Lung (tissue), 12 donors: Measurements from ENCODE around the gene PLEK. TPM values are rescaled to one million over a fixed set of nuclear protein-coding genes. Genes with fewer than 3 reads are reported as not detected.
"Not testable (repeated sequence)": the region's sequence is repeated elsewhere in the genome, so short reads cannot be mapped to it uniquely, and the experiment has no call there.

ENCODE experiments used
- ATAC-seq: fragments of 200-7000 bp; cut with Tn5 transposase; one replicate; pipeline ENCODE4 v1.9.1; 2020; ENCODE audit warnings: moderate number of reproducible peaks; ENCODE audit not compliant: insufficient read depth, low FRiP score
- DNase-seq, 3 donors: peaks; one replicate each; pipeline ENCODE4 v3.0.0-alpha.2; 2013 to 2017
- H3K27ac ChIP-seq, 2 donors: one replicate each; pipeline ENCODE4 v1.5.1; 2013; ENCODE audit warnings: mild to moderate bottlenecking in 2 of 2, moderate library complexity in 2 of 2, control low read depth in 1 of 2, inconsistent platforms in 1 of 2, low read depth in 1 of 2, low read length in 1 of 2
- H3K27me3 ChIP-seq, 3 donors: one replicate each; pipeline ENCODE4 v1.5.1; 2013; ENCODE audit warnings: low read length in 2 of 3; ENCODE audit not compliant: control insufficient read depth in 3 of 3, insufficient read depth in 3 of 3
- H3K36me3 ChIP-seq, 4 donors: one replicate each; pipeline ENCODE4 v1.5.1; 2013; ENCODE audit warnings: low read length in 4 of 4, mild to moderate bottlenecking in 1 of 4, moderate library complexity in 1 of 4; ENCODE audit not compliant: control insufficient read depth in 4 of 4, insufficient read depth in 4 of 4
- H3K4me1 ChIP-seq, 5 donors: one replicate each; pipeline ENCODE4 v1.5.1; 2013; ENCODE audit warnings: low read length in 5 of 5, mild to moderate bottlenecking in 2 of 5, moderate library complexity in 1 of 5; ENCODE audit not compliant: control insufficient read depth in 5 of 5, insufficient read depth in 5 of 5
- H3K4me3 ChIP-seq: one replicate; pipeline ENCODE4 v1.5.1; 2013; ENCODE audit warnings: mild to moderate bottlenecking, control low read depth, moderate library complexity
- H3K9ac ChIP-seq, 2 donors: one replicate each; pipeline ENCODE4 v1.5.1; 2013; ENCODE audit warnings: low read length in 2 of 2, control low read depth in 1 of 2; ENCODE audit not compliant: insufficient read depth in 1 of 2
- H3K9me3 ChIP-seq, 4 donors: one replicate each; pipeline ENCODE4 v1.5.1; 2013; ENCODE audit warnings: low read length in 3 of 4, mild to moderate bottlenecking in 1 of 4, moderate library complexity in 1 of 4; ENCODE audit not compliant: control insufficient read depth in 4 of 4, insufficient read depth in 3 of 4
- CTCF ChIP-seq: IDR thresholded peaks from 2 replicates; pipeline ENCODE4 v1.5.1; 2012; ENCODE audit warnings: mild to moderate bottlenecking; ENCODE audit errors: control extremely low read depth, extremely low read depth
- WGBS, 2 donors: extraction: QIAGEN DNeasy Blood & Tissue Kit; methylation state at CpG; one replicate each; pipeline ENCODE4 v1.1.7; 2013; 5-methylcytosine and 5-hydroxymethylcytosine counted together
- polyA plus RNA-seq, 2 donors: library from polyadenylated mRNA; stranded (reverse); fragments of 200-250 nt; gene quantifications; one replicate each; pipeline ENCODE4 v1.2.1, GENCODE V29; 2013
- total RNA-seq, 2 donors: library from RNA; depleted of rRNA in 1 of 2; stranded (reverse); fragments of >200 nt in 1 of 2; gene quantifications; one replicate each; pipeline ENCODE4 v1.2.1, GENCODE V29; 2014 to 2021
- donor health status: control.
- donor health status: control.
- donor health status: Bipolar disorder and iron deficiency.
- donor health status: healthy.
- donor health status: DM: yes; HTN: yes; CAD: no.

The PLEK gene
- total and polyA plus RNA-seq, 4 donors: 8.2 to 181 (median 27.4) TPM

GRCh38 chr2:68396093-68396492 is 31.0 kb downstream of the PLEK start:
- ATAC-seq (no peak), DNase-seq (no peak)
- no peaks in the 10 kb centered on the region for H3K4me1 ChIP-seq
- H3K27me3 ChIP-seq: no peaks in the 10 kb centered on the region
- 84 to 93% methylated on average over 4 of the region's 4 CpGs for WGBS, 2 donors
- H3K4me3 ChIP-seq: no peak overlapping the region
- no peaks in the 10 kb centered on the region for H3K9me3 ChIP-seq
- no peak for TF ChIP-seq CTCF
- no peak overlapping the region for H3K9ac ChIP-seq
- no peak overlapping the region for H3K27ac ChIP-seq
- no peaks in the 10 kb centered on the region for H3K36me3 ChIP-seq

GRCh38 chr2:68397704-68398263 is 32.7 kb downstream of the PLEK start:
- not testable (repeated sequence) for H3K9ac ChIP-seq, DNase-seq, H3K4me3 ChIP-seq, ATAC-seq, H3K27ac ChIP-seq, H3K27me3 ChIP-seq, H3K9me3 ChIP-seq, H3K36me3 ChIP-seq, H3K4me1 ChIP-seq
- WGBS, 2 donors: 96 to 97% methylated on average over 3 of the region's 3 CpGs

GRCh38 chr2:68403199-68403644 is 38.1 kb downstream of the PLEK start:
- peaks cover 0 to 3% (median 0%) of the 10 kb centered on the region in 5 donors for H3K4me1 ChIP-seq
- WGBS, 2 donors: 55 to 84% methylated on average over 4 of the region's 4 CpGs
- no peak overlapping the region for H3K27ac ChIP-seq
- TF ChIP-seq CTCF: no peak
- no peaks in the 10 kb centered on the region for H3K9me3 ChIP-seq
- no peak overlapping the region for H3K9ac ChIP-seq
- no peak overlapping the region for H3K4me3 ChIP-seq
- no peak for DNase-seq
- no peaks in the 10 kb centered on the region for H3K27me3 ChIP-seq
- H3K36me3 ChIP-seq: no peaks in the 10 kb centered on the region
- ATAC-seq: no peak

- no peak for TF ChIP-seq CTCF
- no peak overlapping the region for H3K27ac ChIP-seq
- H3K9me3 ChIP-seq: no peaks in the 10 kb centered on the region
- no peak overlapping the region for H3K9ac ChIP-seq
- H3K36me3 ChIP-seq: no peaks in the 10 kb centered on the region
- no peak overlapping the region for H3K4me3 ChIP-seq
- H3K27me3 ChIP-seq: no peaks in the 10 kb centered on the region
- peaks cover 0 to 3% (median 0%) of the 10 kb centered on the region in 5 donors for H3K4me1 ChIP-seq
- no peak for DNase-seq
- WGBS, 2 donors: 58 to 72% methylated on average over 2 of the region's 2 CpGs
- ATAC-seq: no peak
Observed at GRCh38 chr2:68404164-68404563, 39.1 kb downstream of the PLEK start.
